ENCODE data around the gene IL1A. TPM values are rescaled to one million over a fixed set of nuclear protein-coding genes. Genes with fewer than 3 reads are reported as not detected.
A peak's percentile ranks its signal among the peaks of the same experiment; 100 is the strongest.

IL1A gene
- total and polyA plus RNA-seq, 10 of the 15 experiments (the other 5 are each of a cell fraction or from before 2014, with no cell fraction given): 0.10 to 8.7 (median 6.9) TPM

DNA sequence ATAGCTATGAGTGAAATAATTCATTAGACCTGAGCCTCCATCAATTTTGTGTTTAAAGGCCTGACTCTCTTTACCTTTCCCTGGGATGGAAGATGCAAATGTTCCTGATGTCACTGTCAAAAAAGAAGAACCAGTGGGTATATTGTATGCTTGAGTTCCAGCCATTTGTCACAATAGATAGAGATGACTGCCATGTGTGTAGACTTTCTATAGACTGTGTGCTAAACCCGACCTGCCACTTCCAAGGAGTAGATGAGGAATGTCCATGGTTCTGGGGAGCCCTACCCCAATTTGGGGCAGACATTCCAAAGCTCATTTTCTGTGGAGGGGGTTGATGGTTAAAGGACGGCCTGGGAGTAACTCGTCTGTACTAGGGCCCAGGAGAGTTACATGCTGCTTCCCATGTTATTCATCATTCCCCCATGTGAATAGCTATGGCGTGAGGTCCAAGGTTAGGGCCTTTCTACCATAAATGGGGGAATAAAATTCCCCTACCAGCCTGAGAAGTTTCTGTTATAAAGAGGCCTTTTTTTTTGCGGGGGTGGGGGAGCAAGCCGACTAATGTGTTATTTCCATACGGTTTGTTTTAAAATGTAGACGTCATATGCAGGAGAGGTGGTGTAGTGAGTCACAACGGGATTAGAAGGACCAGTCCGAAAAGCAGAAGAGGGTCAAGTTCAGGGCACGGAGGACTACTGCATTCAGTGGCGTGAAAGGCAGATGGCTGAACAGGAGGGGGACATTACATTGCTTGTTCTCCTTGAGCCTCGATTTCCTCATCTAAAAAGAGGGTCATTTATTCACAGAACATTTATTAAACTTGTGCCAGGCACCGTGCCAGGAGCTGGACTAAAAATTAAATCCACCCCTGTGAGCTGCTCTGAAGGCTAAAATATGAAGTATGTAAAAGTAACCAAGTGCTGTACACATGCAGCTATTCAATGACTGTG lies 28.3 kb upstream of the IL1A start (continued):
- no peak for TF ChIP-seq POLR2AphosphoS2 (IDR thresholded peaks at IDR 0.05; ENCODE audit: low read depth, low read length)
- peak; percentile 82 for TF ChIP-seq IKZF1 (conservative IDR thresholded peaks at IDR 0.05)
- no peak for TF ChIP-seq STAT3 (IDR thresholded peaks at IDR 0.05; ENCODE audit: low read depth, low read length)
- peak; percentile 85 for TF ChIP-seq ATF7 (IDR thresholded peaks at IDR 0.05; ENCODE audit: low read depth)
- TF ChIP-seq KAT2A (conservative IDR thresholded peaks at IDR 0.05; ENCODE audit: control insufficient read depth, low read depth, low read length): no peak
- no peak for TF ChIP-seq MYC (IDR thresholded peaks at IDR 0.05; ENCODE audit: insufficient read depth, insufficient read length, insufficient replicate concordance, low read length, severe bottlenecking)
- TF ChIP-seq, protein P1, sequence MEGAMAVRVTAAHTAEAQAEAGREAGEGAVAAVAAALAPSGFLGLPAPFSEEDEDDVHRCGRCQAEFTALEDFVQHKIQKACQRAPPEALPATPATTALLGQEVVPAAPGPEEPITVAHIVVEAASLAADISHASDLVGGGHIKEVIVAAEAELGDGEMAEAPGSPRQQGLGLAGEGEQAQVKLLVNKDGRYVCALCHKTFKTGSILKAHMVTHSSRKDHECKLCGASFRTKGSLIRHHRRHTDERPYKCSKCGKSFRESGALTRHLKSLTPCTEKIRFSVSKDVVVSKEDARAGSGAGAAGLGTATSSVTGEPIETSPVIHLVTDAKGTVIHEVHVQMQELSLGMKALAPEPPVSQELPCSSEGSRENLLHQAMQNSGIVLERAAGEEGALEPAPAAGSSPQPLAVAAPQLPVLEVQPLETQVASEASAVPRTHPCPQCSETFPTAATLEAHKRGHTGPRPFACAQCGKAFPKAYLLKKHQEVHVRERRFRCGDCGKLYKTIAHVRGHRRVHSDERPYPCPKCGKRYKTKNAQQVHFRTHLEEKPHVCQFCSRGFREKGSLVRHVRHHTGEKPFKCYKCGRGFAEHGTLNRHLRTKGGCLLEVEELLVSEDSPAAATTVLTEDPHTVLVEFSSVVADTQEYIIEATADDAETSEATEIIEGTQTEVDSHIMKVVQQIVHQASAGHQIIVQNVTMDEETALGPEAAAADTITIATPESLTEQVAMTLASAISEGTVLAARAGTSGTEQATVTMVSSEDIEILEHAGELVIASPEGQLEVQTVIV (IDR thresholded peaks at IDR 0.05; ENCODE audit: borderline replicate concordance, partially characterized antibody): no peak
- TF ChIP-seq MEF2B (IDR thresholded peaks at IDR 0.05; ENCODE audit: partially characterized antibody, poor library complexity, severe bottlenecking): peak; percentile 67
- TF ChIP-seq ZBED1 (IDR thresholded peaks at IDR 0.05; ENCODE audit: borderline replicate concordance): 0 out of 2 replicates have a peak, but pooled peaks have one; percentile 59
- peak; percentile 56; the same call in 1 of the 2 replicates for TF ChIP-seq YY1 (IDR thresholded peaks at IDR 0.05; ENCODE audit: low read depth, low read length)
- 0 out of 2 replicates have a peak, but pooled peaks have one; percentile 35 for TF ChIP-seq SMAD5 (IDR thresholded peaks at IDR 0.05; ENCODE audit: low read depth)
- no peak for TF ChIP-seq JUND (IDR thresholded peaks at IDR 0.05; ENCODE audit: low read depth, low read length)
- no peak for TF ChIP-seq CHD1 (IDR thresholded peaks at IDR 0.05; ENCODE audit: low read depth, low read length)
- TF ChIP-seq TARDBP (IDR thresholded peaks at IDR 0.05; ENCODE audit: borderline replicate concordance): 0 out of 2 replicates have a peak, but pooled peaks have one; percentile 28
- TF ChIP-seq TCF7 (IDR thresholded peaks at IDR 0.05; ENCODE audit: borderline replicate concordance): peak; percentile 14; the same call in 1 of the 2 replicates
- no peak for TF ChIP-seq CHD4 (IDR thresholded peaks at IDR 0.05)
- peak; percentile 75 for TF ChIP-seq DPF2 (IDR thresholded peaks at IDR 0.05)
- peak; percentile 75; the same call in 1 of the 2 replicates for TF ChIP-seq NBN (IDR thresholded peaks at IDR 0.05)
- no peak for TF ChIP-seq MXI1 (IDR thresholded peaks at IDR 0.05; ENCODE audit: low read depth, low read length)
- TF ChIP-seq MTA2 (IDR thresholded peaks at IDR 0.05; ENCODE audit: low read depth): peak; percentile 64; the same call in 1 of the 2 replicates
- TF ChIP-seq, protein P2, sequence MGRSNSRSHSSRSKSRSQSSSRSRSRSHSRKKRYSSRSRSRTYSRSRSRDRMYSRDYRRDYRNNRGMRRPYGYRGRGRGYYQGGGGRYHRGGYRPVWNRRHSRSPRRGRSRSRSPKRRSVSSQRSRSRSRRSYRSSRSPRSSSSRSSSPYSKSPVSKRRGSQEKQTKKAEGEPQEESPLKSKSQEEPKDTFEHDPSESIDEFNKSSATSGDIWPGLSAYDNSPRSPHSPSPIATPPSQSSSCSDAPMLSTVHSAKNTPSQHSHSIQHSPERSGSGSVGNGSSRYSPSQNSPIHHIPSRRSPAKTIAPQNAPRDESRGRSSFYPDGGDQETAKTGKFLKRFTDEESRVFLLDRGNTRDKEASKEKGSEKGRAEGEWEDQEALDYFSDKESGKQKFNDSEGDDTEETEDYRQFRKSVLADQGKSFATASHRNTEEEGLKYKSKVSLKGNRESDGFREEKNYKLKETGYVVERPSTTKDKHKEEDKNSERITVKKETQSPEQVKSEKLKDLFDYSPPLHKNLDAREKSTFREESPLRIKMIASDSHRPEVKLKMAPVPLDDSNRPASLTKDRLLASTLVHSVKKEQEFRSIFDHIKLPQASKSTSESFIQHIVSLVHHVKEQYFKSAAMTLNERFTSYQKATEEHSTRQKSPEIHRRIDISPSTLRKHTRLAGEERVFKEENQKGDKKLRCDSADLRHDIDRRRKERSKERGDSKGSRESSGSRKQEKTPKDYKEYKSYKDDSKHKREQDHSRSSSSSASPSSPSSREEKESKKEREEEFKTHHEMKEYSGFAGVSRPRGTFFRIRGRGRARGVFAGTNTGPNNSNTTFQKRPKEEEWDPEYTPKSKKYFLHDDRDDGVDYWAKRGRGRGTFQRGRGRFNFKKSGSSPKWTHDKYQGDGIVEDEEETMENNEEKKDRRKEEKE (IDR thresholded peaks at IDR 0.05): no peak
- TF ChIP-seq, protein P3, sequence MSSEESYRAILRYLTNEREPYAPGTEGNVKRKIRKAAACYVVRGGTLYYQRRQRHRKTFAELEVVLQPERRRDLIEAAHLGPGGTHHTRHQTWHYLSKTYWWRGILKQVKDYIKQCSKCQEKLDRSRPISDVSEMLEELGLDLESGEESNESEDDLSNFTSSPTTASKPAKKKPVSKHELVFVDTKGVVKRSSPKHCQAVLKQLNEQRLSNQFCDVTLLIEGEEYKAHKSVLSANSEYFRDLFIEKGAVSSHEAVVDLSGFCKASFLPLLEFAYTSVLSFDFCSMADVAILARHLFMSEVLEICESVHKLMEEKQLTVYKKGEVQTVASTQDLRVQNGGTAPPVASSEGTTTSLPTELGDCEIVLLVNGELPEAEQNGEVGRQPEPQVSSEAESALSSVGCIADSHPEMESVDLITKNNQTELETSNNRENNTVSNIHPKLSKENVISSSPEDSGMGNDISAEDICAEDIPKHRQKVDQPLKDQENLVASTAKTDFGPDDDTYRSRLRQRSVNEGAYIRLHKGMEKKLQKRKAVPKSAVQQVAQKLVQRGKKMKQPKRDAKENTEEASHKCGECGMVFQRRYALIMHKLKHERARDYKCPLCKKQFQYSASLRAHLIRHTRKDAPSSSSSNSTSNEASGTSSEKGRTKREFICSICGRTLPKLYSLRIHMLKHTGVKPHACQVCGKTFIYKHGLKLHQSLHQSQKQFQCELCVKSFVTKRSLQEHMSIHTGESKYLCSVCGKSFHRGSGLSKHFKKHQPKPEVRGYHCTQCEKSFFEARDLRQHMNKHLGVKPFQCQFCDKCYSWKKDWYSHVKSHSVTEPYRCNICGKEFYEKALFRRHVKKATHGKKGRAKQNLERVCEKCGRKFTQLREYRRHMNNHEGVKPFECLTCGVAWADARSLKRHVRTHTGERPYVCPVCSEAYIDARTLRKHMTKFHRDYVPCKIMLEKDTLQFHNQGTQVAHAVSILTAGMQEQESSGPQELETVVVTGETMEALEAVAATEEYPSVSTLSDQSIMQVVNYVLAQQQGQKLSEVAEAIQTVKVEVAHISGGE (CRISPR knock-in tag; IDR thresholded peaks at IDR 0.05): no peak

All from GM12878 (cell line).